HG03025 (cell line): ENCODE data around the gene NADK.
"Not testable (repeated sequence)": the region's sequence is repeated elsewhere in the genome, so short reads cannot be mapped to it uniquely, and the experiment has no call there.

Experiments used
- ATAC-seq: cut with Tn5 transposase; IDR thresholded peaks from one replicate; pipeline ENCODE4 v1.9.1; 2021; ENCODE audit warnings: mild to moderate bottlenecking, moderate library complexity; ENCODE audit not compliant: unreplicated experiment, low FRiP score

The NADK gene

GRCh38 chr1:1715109-1715883, 63.0 kb downstream of the NADK start:
- ATAC-seq: not testable (repeated sequence)

DNA sequence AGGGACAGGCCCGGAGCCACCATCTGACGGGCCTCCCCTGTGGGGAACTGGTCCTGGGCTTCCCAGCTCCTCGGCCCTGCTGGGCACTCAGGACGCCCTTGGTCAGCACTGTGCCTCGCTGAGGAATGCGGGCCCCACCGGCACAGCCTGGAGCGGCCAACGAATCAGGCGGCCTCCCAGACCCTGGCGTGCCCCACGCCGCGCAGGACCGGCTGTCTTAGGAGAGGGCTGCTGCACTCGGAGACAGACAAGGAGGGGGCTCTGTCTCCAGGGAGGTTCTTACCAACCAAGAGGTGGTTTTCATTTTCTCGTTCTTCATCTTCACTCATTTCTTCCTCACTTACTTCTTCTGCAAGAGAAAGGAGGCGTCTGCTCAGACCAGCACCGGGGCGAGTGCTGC, 70.4 kb downstream of the NADK start:
- ATAC-seq: not testable (repeated sequence)

DNA sequence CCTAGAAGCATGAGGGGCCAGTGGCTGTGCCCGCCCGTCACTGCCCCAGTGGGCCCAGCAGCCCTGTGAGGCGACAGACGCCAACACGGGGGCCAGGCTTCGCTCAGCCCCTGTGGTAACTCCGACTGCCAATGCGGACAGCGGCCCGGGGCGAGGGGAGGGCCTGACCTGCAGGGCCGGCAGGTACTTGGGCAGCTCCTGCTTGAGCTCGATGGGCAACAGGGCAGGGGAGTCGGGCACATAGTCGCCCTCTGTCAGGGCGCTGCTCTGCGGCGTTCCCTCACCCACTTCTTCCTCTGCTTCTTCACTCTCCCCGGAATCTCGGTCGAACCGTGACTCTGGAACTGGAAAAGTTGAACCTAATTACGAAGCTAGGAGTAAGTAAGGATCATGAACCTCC, 71.0 kb downstream of the NADK start:
- ATAC-seq: not testable (repeated sequence)

- ATAC-seq: not testable (repeated sequence)
Measured at GRCh38 chr1:1705623-1706022, 72.6 kb downstream of the NADK start.

DNA sequence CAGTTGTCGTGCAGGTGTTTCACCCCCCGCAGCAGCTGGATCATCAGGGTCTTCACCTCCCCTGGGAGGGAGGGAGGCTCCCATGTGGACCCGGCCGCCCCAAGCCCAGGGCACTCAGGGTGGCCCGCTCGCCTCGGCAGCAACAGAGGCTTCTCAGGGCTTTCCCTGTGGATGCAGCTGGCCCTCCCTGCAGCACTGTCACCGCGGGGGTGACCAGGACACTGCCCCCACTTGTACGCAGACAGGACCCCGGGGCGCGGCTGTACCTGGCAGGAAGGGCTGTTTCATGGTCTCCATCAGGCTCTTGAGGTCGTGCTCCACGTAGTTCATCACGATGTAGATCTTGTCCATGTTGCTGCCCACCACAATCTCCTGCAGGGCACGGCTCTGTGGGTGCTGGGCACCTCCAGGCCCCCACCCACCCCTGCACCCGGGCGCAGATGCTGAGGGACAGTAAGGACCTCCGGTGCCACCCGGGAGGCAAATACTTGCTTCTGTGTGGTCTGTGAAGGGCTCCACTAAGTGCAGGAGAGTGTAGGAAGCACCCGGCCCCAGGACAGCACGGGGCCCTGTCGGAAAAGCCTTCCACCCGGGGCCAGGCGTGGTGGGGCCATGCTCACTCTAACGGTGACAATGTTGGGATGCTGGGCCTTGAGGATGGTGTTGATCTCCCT, 73.8 kb downstream of the NADK start:
- ATAC-seq: not testable (repeated sequence)

- no peak for ATAC-seq
Measured at GRCh38 chr1:1703796-1704195, 74.5 kb downstream of the NADK start.

DNA sequence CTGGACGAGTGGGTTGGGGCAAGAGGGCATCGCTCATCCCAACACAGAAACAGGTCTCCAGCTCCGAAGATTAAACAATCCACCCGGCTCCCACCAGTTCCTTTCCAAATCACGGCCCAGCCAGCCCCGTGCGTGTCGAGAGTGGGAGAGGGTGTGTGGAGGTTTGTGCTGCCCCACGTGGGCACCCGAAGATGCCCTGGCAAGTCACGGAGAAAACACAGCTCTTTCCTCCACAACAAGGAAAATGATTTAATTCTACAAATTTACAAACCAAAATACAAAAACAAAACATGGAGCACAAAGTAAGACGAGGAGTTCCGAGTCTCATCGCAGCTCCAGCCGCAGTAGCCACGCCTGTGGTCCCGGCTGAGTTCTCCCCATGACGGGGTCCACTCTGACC, 75.8 kb downstream of the NADK start:
- ATAC-seq: not testable (repeated sequence)
